Activated T-cell treated with anti-CD3 and anti-CD28 coated beads for 4 hours (primary cell): ENCODE results near the gene TAS2R13.

Experiments
- DNase-seq: peaks from one replicate; pipeline ENCODE4 v3.0.0-alpha.2; 2020

The TAS2R13 gene, protein sequence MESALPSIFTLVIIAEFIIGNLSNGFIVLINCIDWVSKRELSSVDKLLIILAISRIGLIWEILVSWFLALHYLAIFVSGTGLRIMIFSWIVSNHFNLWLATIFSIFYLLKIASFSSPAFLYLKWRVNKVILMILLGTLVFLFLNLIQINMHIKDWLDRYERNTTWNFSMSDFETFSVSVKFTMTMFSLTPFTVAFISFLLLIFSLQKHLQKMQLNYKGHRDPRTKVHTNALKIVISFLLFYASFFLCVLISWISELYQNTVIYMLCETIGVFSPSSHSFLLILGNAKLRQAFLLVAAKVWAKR

DNA sequence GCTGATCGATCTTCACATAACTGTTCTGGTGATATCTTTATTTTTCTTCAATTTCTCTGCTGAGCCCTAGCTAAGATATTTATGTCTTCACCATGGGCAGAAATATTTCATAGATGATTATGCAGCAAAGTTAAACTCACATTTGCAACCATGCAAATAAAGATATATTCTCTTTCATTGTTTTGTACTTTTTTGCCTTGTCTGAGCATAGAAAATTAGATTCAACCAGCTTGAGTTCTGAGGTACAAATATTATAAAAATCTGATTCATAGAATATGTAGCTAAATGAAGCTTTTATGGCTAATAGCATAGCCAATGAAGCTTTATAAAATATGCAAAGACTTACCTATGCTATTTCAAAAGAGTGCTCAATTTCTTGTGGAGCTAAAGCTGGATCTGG, at the start of gene TAS2R13:
Gene TAS2R13, minus strand, starts transcription at position 101 of the 400 bp plus-strand sequence. CDS start 264 bp downstream, outside the sequence.
- DNase-seq = no peak

DNA sequence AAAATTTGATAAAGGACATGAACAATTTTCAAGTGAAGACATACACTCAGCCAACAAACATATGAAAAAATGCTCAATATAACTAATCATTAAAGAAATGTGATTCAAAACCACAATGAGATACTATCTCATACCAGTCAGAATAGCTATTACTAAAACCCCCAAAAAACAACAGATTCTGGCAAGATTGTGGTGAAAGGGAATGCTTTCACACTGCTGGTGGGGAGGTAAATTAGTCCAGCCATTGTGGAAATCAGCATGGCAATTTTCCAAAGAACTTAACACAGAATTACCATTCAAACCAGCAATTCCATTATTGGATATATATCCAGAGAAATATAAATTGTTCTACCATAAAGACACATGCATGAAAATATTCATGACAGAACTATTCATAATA, 48.4 kb upstream of the TAS2R13 start:
- no peak for DNase-seq

DNA sequence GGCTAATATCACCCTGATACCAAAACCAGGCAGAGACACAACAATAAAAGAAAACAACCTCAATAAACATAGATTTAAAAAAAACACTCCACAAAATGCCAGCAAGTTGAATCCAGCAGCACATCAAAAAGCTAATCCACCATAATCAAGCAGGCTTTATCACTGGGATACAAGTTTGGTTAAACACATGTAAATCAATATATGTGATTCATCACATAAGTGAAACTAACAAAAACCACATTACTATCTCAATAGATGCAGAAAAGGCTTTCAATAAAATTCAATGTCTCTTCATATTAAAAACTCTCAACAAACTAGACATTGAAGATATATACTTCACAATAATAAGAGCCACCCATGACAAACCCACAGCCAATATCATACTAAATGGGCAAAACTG, 46.7 kb upstream of the TAS2R13 start:
- DNase-seq = no peak

DNA sequence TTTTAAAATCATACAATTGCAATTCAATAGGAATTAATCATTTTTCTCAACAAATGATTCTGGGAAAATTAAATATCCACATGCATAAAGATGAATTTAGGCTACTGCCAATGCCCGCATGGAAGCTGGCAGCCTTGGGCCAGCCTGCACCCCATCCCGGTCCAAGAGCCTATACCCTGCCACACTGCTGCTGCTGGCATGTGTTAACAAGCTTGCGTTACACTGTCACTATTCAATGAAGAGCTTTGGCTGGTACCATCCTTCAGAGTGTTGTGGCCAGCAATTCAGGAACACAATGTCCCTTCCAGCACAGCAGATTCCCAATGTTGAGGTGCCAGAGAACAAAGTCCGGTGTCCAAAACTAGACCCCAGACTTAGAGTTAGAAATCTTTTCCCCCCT, 43.3 kb upstream of the TAS2R13 start:
- no peak for DNase-seq

DNA sequence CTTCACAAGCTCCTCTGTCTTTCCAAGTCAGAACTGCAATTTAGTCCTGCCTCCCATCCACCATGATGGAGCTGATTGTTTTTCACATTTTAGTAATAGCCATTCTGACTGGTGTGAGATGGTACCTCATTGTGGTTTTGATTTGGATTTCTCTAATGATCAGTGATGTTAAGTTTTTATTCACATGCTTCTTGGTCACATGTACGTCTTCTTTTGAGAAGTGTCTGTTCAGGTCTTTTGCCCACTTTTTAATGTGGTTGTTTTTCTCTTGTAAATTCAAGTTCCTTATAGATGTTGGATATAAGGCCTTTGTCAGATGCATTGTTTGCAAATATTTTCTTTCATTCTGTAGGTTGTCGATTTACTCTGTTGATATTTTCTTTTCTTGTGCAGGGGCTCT, 33.8 kb upstream of the TAS2R13 start:
- DNase-seq = no peak

DNA sequence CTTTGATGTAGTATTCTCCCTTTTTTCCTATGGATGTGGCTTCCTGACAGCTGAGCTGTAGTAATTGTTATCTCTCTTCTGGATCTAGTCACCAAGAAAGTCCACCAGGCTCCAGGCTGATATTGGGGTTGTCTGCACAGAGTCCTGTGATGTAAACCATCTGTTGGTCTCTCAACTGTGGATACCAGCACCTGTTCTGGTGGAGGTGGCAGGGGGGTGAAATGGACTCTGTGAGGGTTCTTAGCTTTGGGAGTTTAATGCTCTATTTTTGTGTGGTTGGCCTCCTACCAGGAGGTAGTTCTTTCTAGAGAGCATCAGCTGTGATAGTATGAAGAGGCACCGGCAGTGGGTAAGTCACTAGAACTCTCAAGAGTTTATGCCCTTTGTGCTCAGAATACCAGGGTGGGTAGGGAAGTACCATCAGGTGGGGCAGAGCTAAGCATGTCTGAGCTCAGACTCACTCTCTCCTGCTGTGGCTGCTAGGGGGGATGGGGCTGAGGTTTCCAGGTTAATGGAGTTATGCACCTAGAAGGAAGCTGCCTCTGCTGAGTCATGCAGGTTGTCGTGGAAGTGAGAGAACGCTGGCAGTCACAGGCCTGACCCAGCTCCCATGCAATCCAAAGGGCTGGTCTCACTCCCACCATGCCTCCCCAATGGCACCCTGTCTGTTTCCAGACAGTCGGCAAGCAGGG, 32.7 kb upstream of the TAS2R13 start:
- no peak for DNase-seq

DNA sequence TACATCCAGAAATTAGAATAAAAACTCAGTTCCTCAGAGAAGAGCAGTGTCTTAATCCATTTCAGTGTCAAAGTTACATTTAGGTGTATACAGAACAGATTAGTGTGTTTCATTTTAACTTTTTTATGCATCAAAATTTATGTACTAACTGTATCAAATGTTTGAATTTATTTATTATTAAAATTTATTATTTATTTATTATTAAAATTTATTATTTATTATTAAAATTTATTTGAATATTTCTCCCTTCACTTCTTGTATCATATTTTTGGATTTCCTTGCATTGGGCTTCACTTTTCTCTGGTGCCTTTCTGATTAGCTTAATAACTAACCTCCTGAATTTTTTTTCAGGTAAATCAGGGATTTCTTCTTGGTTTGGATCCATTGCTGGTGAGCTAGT, 32.0 kb upstream of the TAS2R13 start:
- no peak for DNase-seq

DNA sequence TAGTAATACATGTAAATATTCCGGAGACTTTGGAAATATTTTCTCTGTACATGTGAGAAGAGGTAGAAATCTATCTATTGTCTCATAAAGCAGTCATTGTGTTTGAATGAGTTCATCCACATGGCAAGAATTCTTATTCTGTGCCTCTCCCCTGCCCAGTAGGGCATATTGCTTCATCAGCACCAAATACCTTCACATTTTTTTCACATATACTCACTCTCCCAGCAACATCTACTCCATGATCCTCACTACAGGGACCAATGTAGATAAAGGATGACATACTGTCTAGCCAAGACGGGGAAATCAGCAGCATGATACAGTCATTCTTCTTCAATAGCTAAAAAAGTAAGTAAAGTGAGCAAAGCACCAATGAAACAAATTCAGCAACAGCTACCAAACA, 31.0 kb upstream of the TAS2R13 start:
- DNase-seq = no peak

DNA sequence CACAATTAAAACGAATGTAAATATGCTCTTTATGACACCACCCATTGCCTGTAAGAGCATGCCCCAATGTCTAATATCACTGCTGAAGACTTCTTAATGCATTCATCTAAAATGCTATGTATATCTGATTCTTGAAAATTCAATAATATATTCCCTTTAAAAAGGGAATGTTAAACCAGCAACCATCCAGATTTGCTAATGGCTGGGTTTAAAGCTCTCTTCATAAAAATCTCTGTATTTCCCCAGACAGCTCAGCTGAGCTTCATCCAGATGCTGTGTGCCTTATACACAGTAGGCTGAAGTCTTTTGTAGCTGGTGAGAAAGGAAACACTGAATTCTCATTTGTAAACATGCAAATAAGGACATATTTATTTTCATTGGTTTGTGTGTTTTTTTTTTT, 29.8 kb upstream of the TAS2R13 start, which contains the start of gene TAS2R14:
Gene TAS2R14, minus strand, starts transcription at position 101 of the 400 bp plus-strand sequence. Its CDS starts 56 bp downstream, at position 45.
- DNase-seq = no peak

DNA sequence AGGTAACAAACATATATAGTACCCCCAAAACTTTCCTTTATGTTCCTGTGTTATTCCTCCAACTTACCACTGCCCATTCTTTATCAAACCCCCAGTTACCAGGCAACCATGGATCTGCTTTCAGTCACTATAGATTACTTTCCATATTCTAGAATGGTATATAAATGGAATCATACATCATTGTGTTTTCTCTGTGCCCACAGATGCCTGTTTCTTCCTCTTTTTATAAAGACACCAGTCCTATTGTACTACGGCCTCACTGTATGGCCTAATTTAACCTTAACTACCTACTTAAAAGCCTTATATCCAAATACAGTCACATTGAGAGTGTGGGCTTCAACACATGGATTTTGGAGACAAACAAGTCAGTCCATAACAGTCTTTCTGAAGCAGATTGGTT, 27.1 kb upstream of the TAS2R13 start:
- no peak for DNase-seq

DNA sequence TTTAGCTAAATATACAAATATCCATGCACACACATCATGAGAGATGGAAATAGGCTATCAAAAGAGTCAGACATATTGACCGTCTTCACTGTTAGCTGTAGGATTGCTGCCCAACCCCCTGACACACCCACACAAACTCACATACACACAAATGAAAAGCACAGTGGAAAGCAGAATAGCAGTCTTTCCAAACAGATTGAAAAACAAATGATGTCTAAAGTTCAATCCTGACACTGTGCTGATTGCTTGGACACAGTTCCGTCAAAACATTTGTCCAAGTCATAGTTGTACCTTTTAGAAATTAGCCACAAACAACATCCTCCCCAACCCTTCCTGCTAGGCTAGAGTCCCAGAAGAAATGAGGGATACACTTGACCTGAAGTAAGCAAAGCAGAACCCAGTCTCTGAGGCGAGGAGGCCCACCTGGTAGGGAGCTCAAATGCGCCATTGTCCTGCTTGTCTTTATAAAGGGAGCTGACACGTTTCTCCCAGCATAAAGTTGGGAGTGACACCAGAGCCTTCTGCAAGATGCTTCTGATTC, 19.5 kb upstream of the TAS2R13 start, which contains the start of gene PRH2:
Gene PRH2, plus strand, starts transcription at position 491 of the 541 bp plus-strand sequence. Its CDS starts 38 bp downstream, at position 529.
- no peak for DNase-seq

DNA sequence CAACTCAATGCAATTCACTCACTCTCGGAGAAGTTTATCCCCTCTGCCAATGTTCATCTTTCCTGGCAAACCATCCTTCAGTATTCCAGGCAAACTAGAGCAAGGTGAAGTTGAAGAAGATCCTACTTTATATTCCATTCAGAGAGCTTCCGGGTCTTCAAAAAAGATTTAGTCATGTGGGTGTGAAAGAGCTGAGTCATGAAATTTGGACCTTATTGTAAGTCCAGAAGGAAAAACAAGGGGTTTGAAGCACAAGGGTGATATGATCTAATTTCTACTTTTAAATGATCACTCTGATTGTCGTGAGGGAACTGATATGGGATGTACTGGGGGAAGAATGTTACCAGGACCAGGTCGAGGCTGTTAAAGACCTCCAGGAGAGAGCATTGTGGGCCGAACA, 16.9 kb upstream of the TAS2R13 start:
- DNase-seq = no peak

DNA sequence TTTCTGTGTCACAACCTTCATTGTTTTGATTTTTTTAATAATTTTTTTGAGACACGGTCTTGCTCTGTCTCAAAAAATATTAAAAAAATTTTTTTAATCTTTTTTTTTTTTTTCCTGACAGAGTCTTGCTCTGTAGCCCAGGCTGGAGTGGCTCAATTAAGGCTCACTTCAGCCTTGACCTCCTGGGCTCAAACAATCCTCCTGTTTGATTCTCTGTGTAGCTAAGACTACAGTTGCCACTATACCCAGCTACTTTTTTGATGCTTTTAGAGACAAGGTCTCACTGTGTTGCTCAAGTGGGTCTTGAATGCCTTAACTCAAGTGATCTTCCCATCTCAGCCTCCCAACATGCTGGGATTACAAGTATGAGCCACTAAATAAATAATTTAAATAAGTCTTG, 10.4 kb upstream of the TAS2R13 start:
- no peak for DNase-seq

DNA sequence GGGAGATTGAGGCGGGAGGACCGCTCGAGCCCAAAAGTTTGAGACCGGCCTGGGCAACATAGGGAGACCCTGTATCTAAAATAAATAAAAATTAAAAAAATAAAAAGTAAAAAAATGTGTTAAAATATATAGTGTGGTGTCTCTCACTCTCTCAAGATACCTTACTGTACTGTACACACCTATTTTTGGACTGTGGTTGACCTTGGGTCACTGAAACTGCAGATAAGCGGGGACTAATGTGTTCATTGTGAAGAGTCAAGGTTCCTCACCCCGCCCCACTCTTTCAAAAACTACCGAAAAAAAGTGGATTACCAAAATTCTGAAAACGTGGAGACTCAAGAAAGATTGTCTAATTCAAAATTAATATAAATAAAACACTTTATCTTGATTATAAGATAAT, 1.0 kb upstream of the TAS2R13 start:
- no peak for DNase-seq

DNA sequence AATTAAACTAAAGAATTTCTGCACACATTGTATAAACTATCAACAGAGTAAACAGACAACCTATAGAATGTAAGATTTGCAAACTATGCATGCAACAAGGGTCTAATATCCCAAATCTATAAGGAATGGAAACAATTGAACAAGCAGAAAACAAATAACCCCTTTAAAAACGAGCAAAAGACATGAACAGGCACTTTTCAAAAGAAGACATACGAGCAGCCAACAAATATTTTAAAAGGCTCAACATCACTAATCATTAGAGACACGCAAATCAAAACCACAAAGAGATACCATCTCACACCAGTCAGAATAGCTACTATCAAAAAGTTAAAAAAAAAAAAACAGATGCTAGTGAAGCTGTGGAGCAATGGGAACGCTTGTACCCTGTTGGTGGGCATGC, 4.7 kb downstream of the TAS2R13 start:
- no peak for DNase-seq

DNA sequence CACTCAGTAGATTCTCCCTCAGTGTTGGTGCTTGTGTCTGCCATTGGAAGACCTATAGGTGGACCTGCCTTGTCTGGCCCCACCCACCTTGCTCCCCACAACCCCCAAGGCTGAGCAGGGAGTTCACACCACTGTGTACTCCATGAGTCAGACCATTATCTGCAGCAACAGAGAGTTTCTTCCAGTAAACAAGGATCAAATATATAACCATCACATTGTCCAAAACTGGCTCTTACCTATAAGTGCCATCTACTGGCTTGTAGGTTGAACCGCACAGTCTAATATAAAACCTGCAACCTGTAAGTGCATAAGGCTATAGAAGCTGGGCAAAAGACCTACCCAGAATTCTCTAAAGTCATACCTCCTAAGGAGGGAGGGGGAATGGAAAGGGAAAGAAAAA, 7.9 kb downstream of the TAS2R13 start:
- DNase-seq = no peak

DNA sequence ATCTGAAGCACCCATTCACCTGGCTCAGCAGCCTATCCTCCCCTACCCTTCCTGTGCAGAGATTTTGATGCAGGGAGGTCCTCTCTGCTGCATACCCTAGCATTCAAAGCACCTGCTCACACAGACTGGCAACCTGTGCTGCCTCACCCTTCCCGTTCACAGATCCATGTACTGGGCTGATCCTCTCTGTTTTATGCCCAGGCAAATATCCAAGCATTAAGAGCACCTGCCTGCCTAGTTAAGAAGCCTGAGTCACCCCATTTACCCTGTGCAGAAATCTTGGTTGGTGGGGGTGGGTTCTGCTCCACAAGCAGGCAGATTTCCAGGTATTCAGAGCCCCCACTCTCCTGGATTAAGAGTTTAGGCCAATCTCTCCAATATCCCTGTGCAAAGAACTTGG, 8.4 kb downstream of the TAS2R13 start:
- no peak for DNase-seq

DNA sequence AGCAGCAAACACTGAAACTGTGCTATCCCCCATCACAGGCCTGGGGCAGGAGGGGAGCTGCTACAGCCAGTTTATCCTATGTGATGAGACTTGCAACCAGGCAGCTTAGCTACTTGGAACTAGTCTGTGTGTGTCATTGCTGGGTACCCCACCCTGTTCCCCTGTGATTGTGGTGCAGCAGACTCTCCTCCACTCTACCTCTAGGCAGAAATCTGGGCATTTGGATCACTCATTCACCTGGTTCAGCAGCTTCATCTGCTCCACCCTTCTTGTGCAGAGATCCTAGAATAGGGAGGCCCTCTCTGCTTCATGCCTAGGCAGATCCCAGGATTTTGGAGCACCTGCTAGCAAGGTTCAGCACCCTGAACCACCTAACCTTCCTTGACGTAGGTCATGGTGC, 8.8 kb downstream of the TAS2R13 start:
- no peak for DNase-seq

DNA sequence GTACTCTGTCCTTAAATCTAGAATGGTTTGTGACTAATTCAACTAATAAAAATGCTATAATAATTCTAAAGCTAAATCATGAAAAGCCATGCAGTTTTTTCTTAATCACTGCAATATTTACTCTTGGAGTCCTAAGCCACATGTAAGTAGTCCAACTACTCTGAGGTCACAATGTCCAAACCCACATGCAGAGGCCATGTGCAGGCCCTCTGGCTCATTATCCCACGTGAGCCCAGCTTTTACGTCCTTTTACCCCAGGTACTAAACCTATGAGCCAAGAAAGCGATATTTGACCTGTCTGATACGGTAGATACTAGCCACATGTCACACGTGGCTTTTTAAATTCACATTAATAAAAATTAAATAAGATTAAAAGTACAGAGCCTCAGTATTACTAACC, 12.5 kb downstream of the TAS2R13 start:
- DNase-seq = no peak

DNA sequence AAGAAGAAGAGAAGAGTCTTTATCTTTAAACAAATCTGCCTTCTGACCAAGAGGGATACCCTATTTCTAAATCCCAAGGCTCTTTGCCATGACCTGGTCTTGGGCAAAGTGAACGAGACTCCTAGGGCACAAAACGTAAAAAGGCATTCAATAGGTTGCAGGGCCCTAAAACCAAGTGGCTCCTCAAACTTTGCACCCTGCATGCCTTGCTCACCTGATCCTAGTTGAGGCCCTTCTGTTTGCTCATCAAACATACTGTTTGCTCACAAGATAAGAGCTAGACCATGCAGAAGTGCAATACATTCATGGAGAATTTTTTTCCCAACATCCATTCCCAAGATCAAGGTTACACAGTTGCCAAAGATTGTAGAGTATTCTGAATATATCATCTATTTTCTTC, 17.4 kb downstream of the TAS2R13 start:
- no peak for DNase-seq

DNA sequence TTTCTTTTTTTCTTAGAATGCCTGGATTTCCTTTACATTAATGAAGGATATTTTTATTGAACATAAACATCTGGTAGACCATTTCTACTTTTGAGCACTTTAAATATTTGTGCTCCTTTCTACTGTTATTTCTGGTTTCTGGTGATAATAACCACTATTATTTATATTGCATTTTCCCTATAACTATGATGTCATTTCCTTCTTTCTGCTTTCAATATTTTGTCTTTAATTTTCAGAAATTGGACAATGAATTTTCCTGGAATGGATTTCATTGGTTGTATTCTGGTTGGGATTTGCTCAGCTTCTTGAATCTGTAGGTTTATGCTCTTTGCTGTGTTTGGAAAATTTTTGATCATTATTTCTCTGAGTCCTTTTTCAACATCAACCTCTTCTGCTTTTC, 20.1 kb downstream of the TAS2R13 start:
- no peak for DNase-seq

DNA sequence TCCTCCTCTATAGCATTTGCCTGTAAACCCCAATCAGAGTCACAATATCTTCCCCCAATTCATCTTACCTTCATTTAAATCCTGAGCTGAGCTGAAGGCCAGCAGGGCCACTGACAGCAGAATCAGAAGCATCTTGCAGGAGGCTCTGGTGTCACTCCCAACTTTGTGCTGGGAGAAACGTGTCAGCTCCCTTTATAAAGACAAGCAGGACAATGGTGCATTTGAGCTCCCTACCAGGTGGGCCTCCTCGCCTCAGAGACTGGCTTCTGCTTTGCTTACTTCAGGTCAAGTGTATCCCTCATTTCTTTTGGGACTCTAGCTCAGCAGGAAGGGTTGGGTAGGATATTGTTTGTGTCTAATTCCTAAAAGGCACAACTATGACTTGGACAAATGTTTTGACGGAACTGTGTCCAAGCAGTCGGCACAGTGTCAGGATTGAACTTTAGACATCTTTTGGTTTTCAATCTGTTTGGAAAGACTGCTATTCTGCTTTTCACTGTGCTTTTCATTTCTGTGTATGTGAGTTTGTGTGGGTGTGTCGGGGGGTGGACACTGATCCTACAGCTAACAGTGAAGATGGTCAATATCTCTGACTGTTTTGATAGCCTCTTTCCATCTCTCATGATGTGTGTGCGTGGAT, 25.2 kb downstream of the TAS2R13 start, which contains the start of gene PRH1:
Gene PRH1, minus strand, starts transcription at position 170 of the 640 bp plus-strand sequence. Its CDS starts 38 bp downstream, at position 132.
- DNase-seq = no peak

DNA sequence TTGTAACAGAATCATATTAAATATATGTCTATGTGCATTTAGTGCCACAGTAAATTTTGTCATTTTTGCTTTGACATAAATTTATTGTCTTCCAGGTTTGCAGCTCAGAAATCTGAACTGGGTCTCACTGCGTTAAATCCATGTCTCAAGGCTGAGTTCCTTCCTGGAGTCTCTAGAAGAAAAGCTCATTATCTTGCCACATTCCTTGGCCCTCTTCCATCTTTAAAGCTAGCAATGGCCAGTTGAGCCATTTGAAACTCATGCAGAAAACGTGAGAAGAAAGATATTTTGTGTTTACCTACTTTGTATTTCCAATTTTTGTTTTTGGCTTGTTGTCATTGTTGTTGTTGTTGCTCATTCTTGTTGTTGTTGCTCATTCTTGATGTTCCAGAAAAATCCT, 36.0 kb downstream of the TAS2R13 start:
- no peak for DNase-seq

DNA sequence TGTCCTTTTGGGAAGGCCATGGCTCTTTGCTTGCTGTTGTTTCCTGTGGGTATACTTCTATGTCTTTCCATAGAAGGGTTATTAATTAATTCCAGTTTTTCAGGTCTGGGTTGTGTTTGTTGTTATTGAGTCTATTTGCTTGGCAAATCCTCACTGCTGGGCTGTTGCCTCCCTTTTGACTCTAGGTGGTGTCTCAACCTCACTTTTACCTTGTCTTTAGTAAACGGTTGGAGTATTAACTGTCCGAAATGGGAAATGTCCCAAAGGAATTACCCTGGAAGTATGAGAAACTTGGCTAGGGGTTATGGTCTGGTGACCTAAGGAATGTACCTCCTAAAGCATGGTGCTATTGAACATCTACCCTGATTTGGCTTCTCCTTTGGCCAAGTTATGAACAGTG, 42.0 kb downstream of the TAS2R13 start:
- DNase-seq = no peak
